ENCODE data around the gene EMX1.

GRCh38 chr2:72972352-72973136 is 55.2 kb downstream of the EMX1 start:
- no peak for TF ChIP-seq CTCF (IDR thresholded peaks at IDR 0.05)
- TF ChIP-seq POLR2A (IDR thresholded peaks at IDR 0.05; ENCODE audit: low read depth), result no peak
- TF ChIP-seq EP300 (IDR thresholded peaks at IDR 0.05), result no peak

Measured in esophagus muscularis mucosa (tissue), 4 donors.